ENCODE data around the gene CFAP46.

DNA sequence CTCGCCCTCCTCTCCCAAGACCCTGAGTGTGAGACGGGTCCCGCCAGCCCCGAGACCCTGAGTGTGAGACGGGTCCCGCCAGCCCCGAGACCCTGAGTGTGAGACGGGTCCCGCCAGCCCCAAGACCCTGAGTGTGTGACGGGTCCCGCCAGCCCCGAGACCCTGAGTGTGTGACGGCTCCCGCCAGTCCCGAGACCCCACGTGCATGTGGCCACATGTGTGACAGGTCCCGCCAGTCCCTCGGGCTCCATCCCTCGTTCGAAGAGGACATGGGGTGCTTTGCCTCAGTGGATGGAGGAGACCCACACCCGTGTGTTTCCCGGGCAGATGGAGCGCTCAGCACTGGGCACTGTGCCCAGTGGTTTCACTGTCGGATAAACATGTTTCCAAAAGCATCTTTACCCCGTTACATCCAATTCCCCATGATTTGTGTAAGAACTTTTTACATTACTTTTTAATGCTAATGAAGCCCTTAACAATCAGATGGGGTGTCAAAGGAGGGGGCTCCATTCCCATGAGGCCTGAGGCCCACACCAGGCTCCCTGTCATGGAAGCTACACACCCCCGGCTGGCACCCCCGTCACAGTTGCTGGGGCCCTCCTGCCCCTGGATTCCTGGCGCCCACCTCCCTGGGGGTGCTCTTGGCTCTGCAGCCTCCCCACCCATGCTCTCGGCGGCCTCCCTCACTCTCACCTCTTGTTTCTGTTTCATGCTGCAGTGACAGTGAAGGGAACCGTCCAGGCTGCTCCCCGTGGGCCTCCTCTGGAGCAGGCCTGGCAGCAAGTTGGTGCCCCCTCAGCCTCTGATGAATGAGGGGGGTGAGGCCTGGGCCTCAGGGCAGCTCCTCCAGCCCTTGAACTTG lies 48.5 kb upstream of the CFAP46 start:
- no peak for TF ChIP-seq GATA3 (IDR thresholded peaks at IDR 0.05; ENCODE audit: low read depth, low read length)
- no peak for TF ChIP-seq GATA2 (IDR thresholded peaks at IDR 0.05; ENCODE audit: low read depth, low read length)

Data from SH-SY5Y (cell line).